Fibroblast of lung (primary cell): ENCODE measurements around the gene TRIM23.

ENCODE experiments used
- EZH2 ChIP-seq: IDR thresholded peaks from 2 replicates; pipeline ENCODE4 v1.5.1; 2012; ENCODE audit warnings: low read length, control low read depth, mild to moderate bottlenecking; ENCODE audit errors: missing control alignments
- TF ChIP-seq, protein P1 (sequence below), 2 donors: IDR thresholded peaks in 1 of 2; conservative IDR thresholded peaks in 1 of 2; 1 replicate in 1 of 2; 2 replicates in 1 of 2; pipeline ENCODE4 v1.5.1; 2011 to 2012; ENCODE audit warnings: low read length in 2 of 2, control low read depth in 1 of 2, inconsistent platforms in 1 of 2, low read depth in 1 of 2, mild to moderate bottlenecking in 1 of 2

DNA sequence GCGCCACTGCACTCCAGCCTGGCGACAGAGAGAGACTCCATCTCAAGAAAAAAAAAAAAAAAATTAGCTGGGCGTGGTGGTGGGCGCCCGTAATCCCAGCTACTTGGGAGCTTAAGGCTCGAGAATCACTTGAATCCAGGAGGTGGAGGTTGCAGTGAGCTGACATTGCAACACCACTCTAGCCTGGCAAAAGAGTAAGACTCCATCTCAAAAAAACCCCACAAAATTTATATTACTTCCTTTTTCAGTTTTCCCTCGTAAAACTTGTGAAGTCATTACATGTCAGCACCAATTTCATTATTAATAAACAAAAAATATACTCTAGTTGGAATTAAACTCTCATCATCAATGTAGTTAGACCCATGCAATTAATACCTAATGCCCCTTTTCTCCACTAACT lies 44.6 kb upstream of the TRIM23 start:
- TF ChIP-seq EZH2: no peak
- TF ChIP-seq, protein P1, sequence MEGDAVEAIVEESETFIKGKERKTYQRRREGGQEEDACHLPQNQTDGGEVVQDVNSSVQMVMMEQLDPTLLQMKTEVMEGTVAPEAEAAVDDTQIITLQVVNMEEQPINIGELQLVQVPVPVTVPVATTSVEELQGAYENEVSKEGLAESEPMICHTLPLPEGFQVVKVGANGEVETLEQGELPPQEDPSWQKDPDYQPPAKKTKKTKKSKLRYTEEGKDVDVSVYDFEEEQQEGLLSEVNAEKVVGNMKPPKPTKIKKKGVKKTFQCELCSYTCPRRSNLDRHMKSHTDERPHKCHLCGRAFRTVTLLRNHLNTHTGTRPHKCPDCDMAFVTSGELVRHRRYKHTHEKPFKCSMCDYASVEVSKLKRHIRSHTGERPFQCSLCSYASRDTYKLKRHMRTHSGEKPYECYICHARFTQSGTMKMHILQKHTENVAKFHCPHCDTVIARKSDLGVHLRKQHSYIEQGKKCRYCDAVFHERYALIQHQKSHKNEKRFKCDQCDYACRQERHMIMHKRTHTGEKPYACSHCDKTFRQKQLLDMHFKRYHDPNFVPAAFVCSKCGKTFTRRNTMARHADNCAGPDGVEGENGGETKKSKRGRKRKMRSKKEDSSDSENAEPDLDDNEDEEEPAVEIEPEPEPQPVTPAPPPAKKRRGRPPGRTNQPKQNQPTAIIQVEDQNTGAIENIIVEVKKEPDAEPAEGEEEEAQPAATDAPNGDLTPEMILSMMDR (conservative IDR thresholded peaks at IDR 0.05 in 1 of 2, IDR thresholded peaks at IDR 0.05 in 1 of 2; ENCODE audit: low read depth in 1 of 2, low read length in 2 of 2): no peak
